ENCODE data around the gene ATP1A2.
A peak's percentile ranks its signal among the peaks of the same experiment; 100 is the strongest.

The ATP1A2 gene

GRCh38 chr1:160169553-160170399, 54.2 kb downstream of the ATP1A2 start:
- POLR2A ChIA-PET = no interaction called here
- DNase-seq (ENCODE audit: extremely low spot score) = peak; percentile 46
- TF ChIP-seq CTCF (IDR thresholded peaks at IDR 0.05; ENCODE audit: control extremely low read depth, extremely low read depth, low read depth, missing control alignments) = no peak

GRCh38 chr1:160171354-160171753, 55.8 kb downstream of the ATP1A2 start:
- no peak for DNase-seq (ENCODE audit: extremely low spot score)
- CTCF ChIA-PET = interaction anchor here (1.5 to 3.4 kb wide), 2 partner anchors 22 to 70 kb away, joined by 4 to 11 read pairs; no protein-coding TSS in a partner anchor
- no peak for TF ChIP-seq CTCF (IDR thresholded peaks at IDR 0.05; ENCODE audit: control extremely low read depth, extremely low read depth, low read depth, missing control alignments)
- POLR2A ChIA-PET = no interaction called here

More at GRCh38 chr1:160169553-160170399, 54.2 kb downstream of the ATP1A2 start:
- CTCF ChIA-PET = interaction anchor here (0.9 to 3.4 kb wide), 12 partner anchors 10 to 207 kb away, joined by 3 to 12 read pairs (median 5); no protein-coding TSS in a partner anchor

GRCh38 chr1:160171980-160172379, 56.4 kb downstream of the ATP1A2 start:
- POLR2A ChIA-PET = no interaction called here
- no peak for DNase-seq (ENCODE audit: extremely low spot score)
- no peak for TF ChIP-seq CTCF (IDR thresholded peaks at IDR 0.05; ENCODE audit: control extremely low read depth, extremely low read depth, low read depth, missing control alignments)
- CTCF ChIA-PET = interaction anchor here (1.1 to 3.4 kb wide), 4 partner anchors 16 to 194 kb away, joined by 3 to 11 read pairs (median 4); no protein-coding TSS in a partner anchor

GRCh38 chr1:160177231-160177630, 61.7 kb downstream of the ATP1A2 start:
- ChIA-PET POLR2A (no interaction called here), CTCF (interaction anchor here (1.0 kb wide), 2 partner anchors 16 to 200 kb away, joined by 3 read pairs; no protein-coding TSS in a partner anchor)
- TF ChIP-seq CTCF (IDR thresholded peaks at IDR 0.05; ENCODE audit: control extremely low read depth, extremely low read depth, low read depth, missing control alignments) = no peak
- DNase-seq (ENCODE audit: extremely low spot score) = no peak

- CTCF ChIA-PET = interaction anchor here (1.0 kb wide), 2 partner anchors 16 to 199 kb away, joined by 3 read pairs; no protein-coding TSS in a partner anchor
- POLR2A ChIA-PET = no interaction called here
- TF ChIP-seq CTCF (IDR thresholded peaks at IDR 0.05; ENCODE audit: control extremely low read depth, extremely low read depth, low read depth, missing control alignments) = no peak
- DNase-seq (ENCODE audit: extremely low spot score) = no peak
These were observed 62.1 kb downstream of the ATP1A2 start for GRCh38 chr1:160177667-160178066.

- no peak for DNase-seq (ENCODE audit: extremely low spot score)
- POLR2A ChIA-PET = no interaction called here
- TF ChIP-seq CTCF (IDR thresholded peaks at IDR 0.05; ENCODE audit: control extremely low read depth, extremely low read depth, low read depth, missing control alignments) = no peak
- CTCF ChIA-PET = interaction anchor here (1.2 to 1.5 kb wide), 3 partner anchors 15 to 198 kb away, joined by 3 to 4 read pairs (median 4); no protein-coding TSS in a partner anchor
These were observed 63.2 kb downstream of the ATP1A2 start for GRCh38 chr1:160178731-160179130.

Measured in GM10248 (cell line).